SIG-M5 treated with dmso at 0.1 percent for 504 hours (cell line): ENCODE data around the gene SLC30A10.
"Not testable (repeated sequence)": the region's sequence is repeated elsewhere in the genome, so short reads cannot be mapped to it uniquely, and the experiment has no call there.

Experiments used
- DNase-seq: peaks from one replicate; lab custom pipeline; 2025; ENCODE audit not compliant: unreplicated experiment; lab: John Stamatoyannopoulos, UW

Gene SLC30A10

DNA sequence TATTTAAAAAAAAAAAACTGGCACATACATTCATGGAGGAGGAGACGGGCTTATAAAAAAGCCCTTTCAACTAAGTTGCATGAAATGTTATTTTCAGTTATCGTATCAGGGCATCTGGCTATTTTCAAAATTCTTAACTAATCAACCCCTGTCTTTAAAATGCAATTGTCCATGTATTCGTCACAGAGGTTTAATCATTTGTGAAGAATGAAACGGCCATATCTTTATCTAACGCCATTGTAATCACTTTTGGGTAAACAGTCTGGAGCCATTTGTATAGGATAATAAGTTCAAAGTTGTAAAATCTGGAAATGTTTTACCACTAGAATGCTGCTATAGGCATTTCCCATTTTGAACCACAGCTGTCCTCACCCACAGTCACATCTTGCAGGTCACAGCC lies 30.4 kb downstream of the SLC30A10 start:
- no peak for DNase-seq

DNA sequence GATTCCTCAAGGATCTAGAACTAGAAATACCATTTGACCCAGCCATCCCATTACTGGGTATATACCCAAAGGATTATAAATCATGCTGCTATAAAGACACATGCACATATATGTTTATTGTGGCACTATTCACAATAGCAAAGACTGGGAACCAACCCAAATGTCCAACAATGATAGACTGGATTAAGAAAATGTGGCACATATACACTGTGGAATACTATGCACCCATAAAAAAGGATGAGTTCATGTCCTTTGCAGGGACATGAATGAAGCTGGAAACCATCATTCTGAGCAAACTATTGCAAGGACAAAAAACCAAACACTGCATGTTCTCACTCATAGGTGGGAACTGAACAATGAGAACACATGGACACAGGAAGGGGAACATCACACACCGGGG lies 36.1 kb downstream of the SLC30A10 start:
- not testable (repeated sequence) for DNase-seq

DNA sequence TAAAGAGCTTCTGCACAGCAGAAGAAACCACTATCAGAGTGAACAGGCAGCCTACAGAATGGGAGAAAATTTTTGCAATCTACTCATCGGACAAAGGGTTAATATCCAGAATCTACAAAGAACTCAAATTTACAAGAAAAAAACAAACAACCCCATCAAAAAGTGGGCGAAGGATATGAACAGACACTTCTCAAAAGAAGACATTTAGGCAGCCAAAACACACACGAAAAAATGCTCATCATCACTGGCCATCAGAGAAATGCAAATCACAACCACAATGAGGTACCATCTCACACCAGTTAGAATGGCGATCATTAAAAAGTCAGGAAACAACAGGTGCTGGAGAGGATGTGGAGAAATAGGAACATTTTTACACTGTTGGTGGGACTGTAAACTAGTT lies 36.5 kb downstream of the SLC30A10 start:
- not testable (repeated sequence) for DNase-seq

DNA sequence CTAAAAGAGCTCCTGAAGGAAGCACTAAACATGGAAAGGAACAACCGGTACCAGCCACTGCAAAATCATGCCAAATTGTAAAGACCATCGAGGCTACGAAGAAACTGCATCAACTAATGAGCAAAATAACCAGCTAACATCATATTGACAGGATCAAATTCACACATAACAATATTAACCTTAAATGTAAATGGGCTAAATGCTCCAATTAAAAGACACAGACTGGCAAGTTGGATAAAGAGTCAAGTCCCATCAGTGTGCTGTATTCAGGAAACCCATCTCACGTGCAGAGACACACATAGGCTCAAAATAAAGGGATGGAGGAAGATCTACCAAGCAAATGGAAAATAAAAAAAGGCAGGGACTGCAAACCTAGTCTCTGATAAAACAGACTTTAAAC lies 39.7 kb downstream of the SLC30A10 start:
- DNase-seq, result not testable (repeated sequence)

DNA sequence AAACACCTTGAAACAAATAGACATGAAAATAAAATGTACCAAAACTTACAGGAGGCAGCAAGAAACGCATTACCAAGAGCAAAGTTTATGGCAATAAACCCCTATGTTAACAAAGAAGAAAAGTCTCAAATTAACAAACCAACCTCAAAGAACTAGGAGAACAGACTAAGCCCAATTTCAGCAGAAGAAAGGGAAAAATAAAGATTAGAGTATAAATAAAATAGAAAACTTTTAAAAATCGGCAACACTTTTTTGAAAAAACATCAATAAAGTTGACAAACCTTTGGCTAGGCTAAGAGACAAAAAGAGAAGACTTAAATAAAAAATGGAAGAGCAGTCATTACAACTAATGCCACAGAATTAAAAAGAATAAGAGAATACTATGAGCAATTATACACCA lies 42.7 kb downstream of the SLC30A10 start:
- no peak for DNase-seq

DNA sequence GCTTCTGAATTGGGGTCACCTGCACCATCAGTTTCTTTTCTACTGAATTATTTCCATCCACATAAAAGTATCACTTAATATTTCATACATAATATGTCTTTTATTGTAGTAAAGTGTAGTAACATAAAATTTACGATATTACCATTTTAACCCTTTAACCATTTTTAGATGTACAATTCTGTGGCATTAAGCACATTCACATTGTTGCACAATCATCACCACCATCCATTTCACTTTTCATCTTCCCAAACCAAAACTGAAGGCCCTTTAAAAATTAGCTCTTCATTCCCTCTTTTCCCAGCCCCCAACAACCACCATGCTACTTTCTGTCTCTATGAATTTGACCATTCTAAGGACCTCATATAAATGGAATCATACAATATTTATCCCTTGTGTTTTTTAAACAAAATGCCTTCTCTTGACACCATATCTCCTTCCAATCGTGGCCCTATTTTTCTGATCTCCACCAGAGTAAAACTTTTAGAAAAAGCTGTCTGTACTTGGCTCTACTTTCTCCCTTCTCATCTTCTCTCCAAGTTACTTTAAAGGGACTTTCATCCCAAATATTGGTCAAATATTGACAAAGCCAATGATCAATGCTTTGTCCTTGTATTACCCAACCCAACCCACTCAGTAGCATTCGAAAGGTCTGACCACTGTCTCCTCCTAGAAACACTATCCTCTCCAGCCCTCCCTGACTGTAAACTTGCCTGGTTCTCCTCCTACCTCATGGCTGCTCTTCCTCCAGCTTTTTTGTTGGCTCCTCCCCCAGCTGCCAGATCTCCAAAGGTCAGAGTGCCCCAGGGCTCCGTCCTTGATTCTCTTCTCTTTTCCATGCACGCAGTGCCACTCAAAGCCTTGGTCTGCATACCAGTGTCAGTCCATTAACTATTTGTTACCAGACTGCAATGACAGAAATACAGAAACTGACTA lies 44.7 kb downstream of the SLC30A10 start:
- DNase-seq, result no peak

DNA sequence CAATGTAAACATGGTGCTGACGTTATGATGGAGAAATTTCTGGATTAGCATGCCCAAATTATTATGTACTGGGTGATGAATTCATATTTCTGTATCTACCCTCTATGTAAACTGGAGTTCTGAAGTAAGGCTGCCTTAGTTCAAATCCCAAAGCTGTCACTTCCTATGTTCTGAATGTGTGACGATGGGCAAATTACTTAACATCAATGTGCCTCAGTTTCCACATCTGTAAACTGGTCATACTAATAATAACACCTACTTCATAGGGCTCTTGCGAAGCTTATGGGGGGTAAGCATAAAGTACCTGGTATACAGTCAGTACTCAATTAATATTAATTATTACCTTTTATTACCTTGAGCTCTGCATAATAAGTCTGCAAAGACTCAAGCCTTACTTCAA lies 45.6 kb downstream of the SLC30A10 start:
- no peak for DNase-seq

DNA sequence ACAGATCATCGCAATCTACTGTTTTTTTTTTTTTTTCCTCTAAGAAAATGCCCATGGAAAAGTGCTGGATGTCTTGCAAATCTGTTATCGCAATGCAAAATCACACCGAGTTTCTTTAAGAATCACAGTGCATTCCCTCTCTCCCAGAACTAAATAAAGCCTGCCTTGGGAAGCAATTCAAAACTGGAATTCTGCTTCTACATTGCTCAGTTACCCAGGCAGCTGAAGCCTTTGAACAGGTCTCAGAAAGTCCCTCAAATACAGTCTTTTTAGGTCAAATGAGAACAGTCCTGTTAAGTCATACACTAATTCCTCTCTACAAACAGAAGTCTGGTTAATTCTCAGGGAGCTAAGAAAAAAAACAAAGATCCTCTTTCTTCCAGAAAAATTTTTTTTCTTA lies 46.3 kb downstream of the SLC30A10 start:
- no peak for DNase-seq

DNA sequence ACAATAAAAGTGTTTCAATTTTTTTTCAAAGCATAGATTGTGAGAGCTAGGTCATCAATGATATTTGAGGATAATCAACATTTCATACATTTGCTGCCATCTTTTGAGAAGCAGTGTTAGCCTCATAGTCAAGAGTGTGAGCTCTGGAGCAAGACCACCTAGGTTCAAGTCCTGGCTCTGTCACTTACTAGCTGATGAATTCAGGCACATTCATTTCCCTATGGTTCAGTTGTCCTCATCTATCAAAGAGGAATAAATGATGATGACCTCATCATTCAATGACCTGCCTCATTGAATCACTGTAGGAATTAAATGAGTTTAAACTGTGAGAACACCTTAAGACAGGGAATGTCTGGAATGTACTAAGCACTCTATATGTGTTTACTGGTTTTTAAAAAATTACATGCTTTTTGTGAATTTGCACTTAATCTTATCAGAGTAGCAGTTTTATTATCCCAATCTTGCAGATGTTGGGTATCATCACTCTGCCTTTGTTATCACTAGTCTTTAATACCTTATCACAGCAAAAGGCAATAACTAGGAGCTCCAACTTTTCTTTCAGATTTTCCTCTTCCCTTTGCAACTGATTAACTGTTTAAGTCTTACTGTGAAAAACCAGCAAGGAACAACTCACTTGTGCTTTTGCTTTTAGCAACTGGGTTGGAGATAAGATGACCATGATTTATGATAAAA lies 47.4 kb downstream of the SLC30A10 start:
- DNase-seq, result no peak

DNA sequence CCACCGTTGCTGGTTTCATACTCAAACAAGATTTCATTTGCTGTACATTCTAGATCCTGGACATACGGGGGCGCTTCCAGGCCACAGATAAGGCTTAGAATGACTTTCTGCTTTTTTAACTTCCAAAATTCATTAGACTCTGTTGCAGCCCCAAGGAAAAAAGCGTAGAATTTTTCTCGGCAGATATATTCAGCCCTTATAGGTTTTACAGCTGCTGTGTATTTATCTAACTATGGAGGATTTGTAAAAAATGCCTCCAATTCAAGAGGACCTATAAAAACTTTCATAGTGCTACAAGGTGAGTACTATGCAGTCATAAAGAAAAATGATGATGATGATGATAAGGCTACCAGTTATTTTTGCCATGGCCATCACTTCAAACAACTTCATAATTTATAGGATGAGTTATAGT lies 51.6 kb downstream of the SLC30A10 start:
- peak; percentile 16 for DNase-seq

DNA sequence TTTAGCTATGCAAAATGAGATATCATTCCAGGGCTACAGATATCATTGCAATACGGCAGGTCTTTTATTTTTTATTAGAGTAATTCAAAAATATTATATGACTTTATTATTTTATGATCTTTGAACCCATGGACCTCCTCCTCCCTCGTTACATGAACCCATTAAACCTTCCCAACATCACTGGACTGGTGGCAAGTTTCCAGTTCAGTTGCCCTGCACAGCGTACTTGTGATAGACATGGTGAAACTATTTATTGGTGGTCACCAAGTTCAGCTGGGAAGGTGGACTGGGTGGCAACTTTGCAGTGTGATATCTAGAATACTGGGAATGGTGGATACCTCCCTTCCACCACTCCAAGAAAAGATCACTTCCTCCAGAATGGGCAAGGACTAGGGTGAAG lies 52.5 kb downstream of the SLC30A10 start:
- DNase-seq, result no peak

DNA sequence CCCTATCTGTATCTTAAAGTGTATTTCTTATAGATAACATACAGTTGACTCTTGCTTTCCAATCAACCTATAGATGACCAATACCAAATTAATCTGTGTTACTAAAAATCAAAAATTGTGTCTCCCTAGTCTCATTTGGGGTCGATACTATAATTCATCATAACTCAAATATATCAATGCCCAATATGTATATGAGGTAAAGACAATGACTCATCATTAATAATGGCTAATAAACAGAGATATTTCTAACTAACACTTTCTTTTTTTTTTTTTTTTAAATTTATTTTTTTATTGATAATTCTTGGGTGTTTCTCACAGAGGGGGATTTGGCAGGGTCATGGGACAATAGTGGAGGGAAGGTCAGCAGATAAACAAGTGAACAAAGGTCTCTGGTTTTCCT lies 55.8 kb downstream of the SLC30A10 start:
- not testable (repeated sequence) for DNase-seq

DNA sequence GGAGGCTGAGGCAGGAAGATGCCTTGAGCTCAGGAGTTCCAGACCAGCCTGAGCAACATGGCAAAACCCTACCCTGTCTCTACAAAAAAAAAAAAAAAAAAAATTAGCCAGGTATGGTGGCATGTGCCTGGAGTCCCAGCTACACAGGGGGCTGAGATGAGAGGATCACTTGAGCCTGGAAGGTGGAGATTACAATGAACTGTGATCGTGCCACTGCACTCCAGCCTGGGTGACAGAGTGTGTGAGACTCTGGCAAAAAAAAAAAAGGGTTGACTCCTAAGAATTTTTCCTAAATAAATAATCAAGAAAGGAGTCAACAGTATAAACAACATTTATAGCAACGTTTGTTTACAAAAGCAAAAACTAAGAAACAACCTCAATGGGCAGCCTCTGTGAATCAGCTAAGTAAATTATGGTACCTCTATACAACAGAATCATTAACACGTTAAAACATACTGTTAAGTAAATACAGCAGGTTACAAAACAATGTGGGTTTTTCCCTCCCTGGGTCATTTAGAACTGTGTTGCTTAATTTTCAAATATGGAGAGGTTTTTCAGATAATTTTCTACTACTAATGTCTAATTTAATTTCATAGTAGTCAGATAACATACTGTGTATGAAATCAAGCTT lies 56.8 kb downstream of the SLC30A10 start:
- DNase-seq, result no peak

DNA sequence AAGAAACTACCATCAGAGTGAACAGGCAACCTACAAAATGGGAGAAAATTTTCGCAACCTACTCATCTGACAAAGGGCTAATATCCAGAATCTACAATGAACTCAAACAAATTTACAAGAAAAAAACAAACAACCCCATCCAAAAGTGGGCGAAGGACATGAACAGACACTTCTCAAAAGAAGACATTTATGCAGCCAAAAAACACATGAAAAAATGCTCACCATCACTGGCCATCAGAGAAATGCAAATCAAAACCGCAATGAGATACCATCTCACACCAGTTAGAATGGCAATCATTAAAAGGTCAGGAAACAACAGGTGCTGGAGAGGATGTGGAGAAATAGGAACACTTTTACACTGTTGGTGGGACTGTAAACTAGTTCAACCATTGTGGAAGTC lies 59.7 kb downstream of the SLC30A10 start:
- not testable (repeated sequence) for DNase-seq
